IMR-90 (cell line): ENCODE data around the gene AAMDC. TPM values are rescaled to one million over a fixed set of nuclear protein-coding genes. Genes with fewer than 3 reads are reported as not detected.

Source experiments
- ATAC-seq: fragments of 200-7000 bp; cut with Tn5 transposase; 2 replicates; pipeline ENCODE4 v1.9.1; 2020; ENCODE audit warnings: low read depth, mild to moderate bottlenecking, moderate library complexity
- BruUV-seq: library from RNA; stranded (reverse); fragments of 400-500 nt; replicated peaks from 2 replicates; lab custom pipeline; 2021; lab: Mats Ljungman, UMichigan
- CTCF ChIA-PET: fragments of 300-600 bp; formaldehyde crosslinking; extraction: SDS; loops from one replicate; lab custom pipeline; 2021; ENCODE audit warnings: antibody characterized with exemption; lab: Yijun Ruan, JAX
- POLR2A ChIA-PET: fragments of 300-600 bp; sonication (Branson Sonifier 250); formaldehyde crosslinking; loops from one replicate; lab custom pipeline; 2022; ENCODE audit warnings: antibody characterized with exemption; ENCODE audit not compliant: unreplicated experiment; lab: Charles Lee
- DNase-seq: peaks from one replicate; pipeline ENCODE4 v3.0.0; 2013
- H2AFZ ChIP-seq: replicated peaks from 2 replicates; pipeline ENCODE3; 2013; ENCODE audit warnings: low read length, mild to moderate bottlenecking; ENCODE audit not compliant: poor library complexity
- H2AK5ac ChIP-seq: 2 replicates; pipeline ENCODE4 v1.6.1; 2013; ENCODE audit warnings: low read depth, low read length, inconsistent platforms
- H2AK9ac ChIP-seq: replicated peaks from 2 replicates; pipeline ENCODE3; 2013; ENCODE audit warnings: mild to moderate bottlenecking, low read depth, low read length, moderate library complexity; ENCODE audit not compliant: poor library complexity
- H2BK120ac ChIP-seq: 2 replicates; pipeline ENCODE4 v1.6.1; 2013; ENCODE audit warnings: low read depth, low read length, inconsistent platforms
- H2BK15ac ChIP-seq: 3 replicates; pipeline ENCODE4 v1.6.1; 2013; ENCODE audit warnings: low read depth, low read length, inconsistent platforms
- H2BK20ac ChIP-seq: 2 replicates; pipeline ENCODE4 v1.6.1; 2013; ENCODE audit warnings: low read depth, mild to moderate bottlenecking, inconsistent platforms, low read length, moderate library complexity
- H2BK5ac ChIP-seq: 2 replicates; pipeline ENCODE4 v1.6.1; 2013; ENCODE audit warnings: mild to moderate bottlenecking, low read depth, low read length, inconsistent platforms; ENCODE audit not compliant: poor library complexity, severe bottlenecking
- H3K14ac ChIP-seq: replicated peaks from 2 replicates; pipeline ENCODE4 v1.6.1; 2013; ENCODE audit warnings: low read depth, low read length, inconsistent platforms
- H3K18ac ChIP-seq: 2 replicates; pipeline ENCODE4 v1.6.1; 2013; ENCODE audit warnings: low read depth, low read length, control low read depth
- H3K23ac ChIP-seq: 2 replicates; pipeline ENCODE4 v1.6.1; 2013; ENCODE audit warnings: low read depth, low read length, inconsistent platforms
- H3K27ac ChIP-seq: 2 replicates; pipeline ENCODE4 v1.5.1; 2013; ENCODE audit warnings: mild to moderate bottlenecking, control low read depth, low read length; ENCODE audit not compliant: insufficient read depth
- H3K27me3 ChIP-seq: 2 replicates; pipeline ENCODE4 v1.6.1; 2013; ENCODE audit warnings: low read length; ENCODE audit not compliant: control insufficient read depth, insufficient read depth
- H3K36me3 ChIP-seq: 2 replicates; pipeline ENCODE4 v1.6.1; 2013; ENCODE audit warnings: low read length, mixed read lengths; ENCODE audit not compliant: control insufficient read depth, insufficient read depth
- H3K4ac ChIP-seq: 2 replicates; pipeline ENCODE4 v1.6.1; 2013; ENCODE audit warnings: low read depth, low read length, inconsistent platforms
- H3K4me1 ChIP-seq: 2 replicates; pipeline ENCODE4 v1.6.1; 2013; ENCODE audit warnings: low read length, mixed read lengths; ENCODE audit not compliant: control insufficient read depth, insufficient read depth
- H3K4me2 ChIP-seq: 2 replicates; pipeline ENCODE4 v1.6.1; 2013; ENCODE audit warnings: low read depth, mild to moderate bottlenecking, control low read depth, low read length, moderate library complexity
- H3K4me3 ChIP-seq: 2 replicates; pipeline ENCODE4 v1.5.1; 2013; ENCODE audit warnings: low read depth, mild to moderate bottlenecking, control low read depth, low read length, moderate library complexity; ENCODE audit not compliant: insufficient read depth
- H3K56ac ChIP-seq: 2 replicates; pipeline ENCODE4 v1.6.1; 2013; ENCODE audit warnings: low read length, inconsistent platforms; ENCODE audit not compliant: insufficient read depth; ENCODE audit errors: extremely low read depth
- H3K79me1 ChIP-seq, 2 experiments: 2 replicates each; pipeline ENCODE4 v1.6.1; 2013; ENCODE audit warnings: low read length in 2 of 2, inconsistent platforms in 1 of 2, low read depth in 1 of 2
- H3K9ac ChIP-seq: 2 replicates; pipeline ENCODE4 v1.6.1; 2013; ENCODE audit warnings: low read depth, low read length, control low read depth
- H3K9me1 ChIP-seq: 2 replicates; pipeline ENCODE4 v1.6.1; 2013; ENCODE audit warnings: low read length, inconsistent platforms; ENCODE audit not compliant: insufficient read depth
- H3K9me3 ChIP-seq: 2 replicates; pipeline ENCODE4 v1.6.1; 2013; ENCODE audit warnings: low read length; ENCODE audit not compliant: control insufficient read depth, insufficient read depth
- H4K20me1 ChIP-seq: 2 replicates; pipeline ENCODE4 v1.6.1; 2013; ENCODE audit warnings: low read length, inconsistent platforms; ENCODE audit not compliant: insufficient read depth
- H4K5ac ChIP-seq: 2 replicates; pipeline ENCODE4 v1.6.1; 2013; ENCODE audit warnings: mild to moderate bottlenecking, low read depth, low read length, control low read depth
- H4K8ac ChIP-seq, 2 experiments: 2 replicates each; pipeline ENCODE4 v1.6.1; 2013; ENCODE audit warnings: low read depth in 2 of 2, low read length in 2 of 2, control low read depth in 1 of 2, inconsistent platforms in 1 of 2
- H4K91ac ChIP-seq: 2 replicates; pipeline ENCODE4 v1.6.1; 2013; ENCODE audit warnings: low read depth, low read length, inconsistent platforms; ENCODE audit not compliant: insufficient read depth
- BHLHE40 ChIP-seq: fragments of 150-350 bp; IDR thresholded peaks from 2 replicates; pipeline ENCODE4 v1.6.1; 2016; ENCODE audit warnings: mild to moderate bottlenecking, low read depth, low read length
- CEBPB ChIP-seq: IDR thresholded peaks from 2 replicates; pipeline ENCODE4 v1.6.1; 2012; ENCODE audit warnings: low read depth, low read length, improper control_type of control experiment
- CHD1 ChIP-seq: IDR thresholded peaks from 2 replicates; pipeline ENCODE4 v1.6.1; 2012; ENCODE audit warnings: low read depth, low read length, improper control_type of control experiment
- CTCF ChIP-seq: conservative IDR thresholded peaks from 2 replicates; pipeline ENCODE4 v1.5.1; 2012; ENCODE audit warnings: mild to moderate bottlenecking, low read depth, low read length, improper control_type of control experiment
- FOS ChIP-seq: fragments of 150-350 bp; IDR thresholded peaks from 2 replicates; pipeline ENCODE4 v1.6.1; 2016; ENCODE audit warnings: low read depth, low read length
- MAFK ChIP-seq: IDR thresholded peaks from 2 replicates; pipeline ENCODE4 v1.6.1; 2012; ENCODE audit warnings: low read depth, low read length, improper control_type of control experiment
- MAZ ChIP-seq: IDR thresholded peaks from 2 replicates; pipeline ENCODE4 v1.6.1; 2012; ENCODE audit warnings: low read depth, mild to moderate bottlenecking, low read length, improper control_type of control experiment, moderate library complexity, borderline replicate concordance
- MXI1 ChIP-seq: IDR thresholded peaks from 2 replicates; pipeline ENCODE4 v1.6.1; 2012; ENCODE audit warnings: low read depth, mild to moderate bottlenecking, low read length, moderate library complexity, borderline replicate concordance
- NFE2L2 ChIP-seq: fragments of 150-350 bp; IDR thresholded peaks from 2 replicates; pipeline ENCODE4 v1.6.1; 2016; ENCODE audit warnings: low read depth, mild to moderate bottlenecking, low read length
- POLR2A ChIP-seq: IDR thresholded peaks from 2 replicates; pipeline ENCODE4 v1.6.1; 2012; ENCODE audit warnings: mild to moderate bottlenecking, low read depth, low read length
- RAD21 ChIP-seq: IDR thresholded peaks from 2 replicates; pipeline ENCODE4 v1.6.1; 2012; ENCODE audit warnings: low read length, improper control_type of control experiment
- RCOR1 ChIP-seq: IDR thresholded peaks from 2 replicates; pipeline ENCODE4 v1.6.1; 2012; ENCODE audit warnings: mild to moderate bottlenecking, low read length, improper control_type of control experiment; ENCODE audit not compliant: insufficient replicate concordance
- RFX5 ChIP-seq: IDR thresholded peaks from 2 replicates; pipeline ENCODE4 v1.8.0; 2012; ENCODE audit warnings: low read depth, mild to moderate bottlenecking, low read length, moderate library complexity
- SMC3 ChIP-seq: fragments of 150-350 bp; IDR thresholded peaks from 2 replicates; pipeline ENCODE4 v1.6.1; 2016; ENCODE audit warnings: low read depth, mild to moderate bottlenecking, antibody characterized with exemption, low read length, moderate library complexity
- WGBS, 2 experiments: methylation state at CpG; one replicate each; pipeline versions ENCODE4 v1.1.5 to v1.1.7; 2013; ENCODE audit warnings: missing lambda C conversion rate in 2 of 2; ENCODE audit not compliant: insufficient read length in 1 of 2; ENCODE audit errors: extremely low coverage in 2 of 2; 5-methylcytosine and 5-hydroxymethylcytosine counted together
- dilution Hi-C: fragments of 300-500 bp; cut with HindIII; formaldehyde crosslinking; loops from one replicate; pipeline ENCODE4 v1.14.3; 2018; ENCODE audit warnings: low sequenced_read_pairs; ENCODE audit not compliant: unreplicated experiment
- in situ Hi-C: fragments of 300-500 bp; cut with MboI; formaldehyde crosslinking; loops from 3 replicates; pipeline ENCODE4 v1.14.3; 2019; ENCODE audit warnings: low sequenced_read_pairs, inconsistent platforms, mixed read lengths
- intact Hi-C: fragments of 100-400 bp; cut with micrococcal nuclease; formaldehyde crosslinking; loops from 2 replicates; pipeline ENCODE4 v1.10.0; 2022
- polyA plus RNA-seq, 3 experiments: library from polyadenylated mRNA; depleted of rRNA; stranded (reverse); fragments of >200 nt; gene quantifications; 2 replicates each; pipeline ENCODE4 v1.2.3, GENCODE V29; 2012; ENCODE audit warnings: low replicate concordance in 1 of 3
- total RNA-seq: library from RNA; depleted of rRNA; stranded (reverse); fragments of >200 nt; gene quantifications from 2 replicates; pipeline ENCODE4 v1.2.3, GENCODE V29; 2012
- TF ChIP-seq, protein P1 (sequence below): fragments of 150-350 bp; IDR thresholded peaks from 2 replicates; pipeline ENCODE4 v1.6.1; 2017; ENCODE audit warnings: mild to moderate bottlenecking, antibody characterized with exemption, low read length, low read depth
- TF ChIP-seq, protein P2 (sequence below): fragments of 150-350 bp; IDR thresholded peaks from 2 replicates; pipeline ENCODE4 v1.6.1; 2016; ENCODE audit warnings: low read depth, mild to moderate bottlenecking, low read length, moderate library complexity, borderline replicate concordance

AAMDC gene
- total and polyA plus RNA-seq, 2 of the 4 experiments (the other 2 are of a cell fraction), result 15.8 to 47.6 TPM

- Histone ChIP-seq H3K23ac (no peak overlapping the region), H2BK120ac (no peak overlapping the region), H3K27me3 (no peaks in the 10 kb centered on the region), H3K4me1 (no peaks in the 10 kb centered on the region), H3K9me3 (no peaks in the 10 kb centered on the region; the same call in 1 of the 2 replicates), H2BK5ac (no peak overlapping the region), H4K8ac (no peak overlapping the region), H3K27ac (no peak overlapping the region), H3K36me3 (peaks cover 2% of the 10 kb centered on the region; the same call in 1 of the 2 replicates), H3K9me1 (no peaks in the 10 kb centered on the region), H2AK9ac (no peak overlapping the region), H3K9ac (no peak overlapping the region), H4K20me1 (no peaks in the 10 kb centered on the region), H2BK15ac (no peak overlapping the region), H3K18ac (no peak overlapping the region), H3K4me2 (no peak overlapping the region), H3K79me1 (peaks cover 4 to 6% of the 10 kb centered on the region in 2 experiments; a peak in 3 of 4 replicates), H3K56ac (no peak overlapping the region), H2BK20ac (no peak overlapping the region), H3K14ac (no peak overlapping the region), H4K91ac (no peak overlapping the region), H3K4ac (no peak overlapping the region), H2AK5ac (no peak overlapping the region), H2AFZ (no peak overlapping the region), H3K4me3 (no peak overlapping the region), H4K5ac (no peak overlapping the region)
- POLR2A ChIA-PET, result no interaction called here
- dilution Hi-C loops, result no loop called here
- WGBS, 2 experiments, result 100% methylated on average over 1 of the region's 4 CpGs; no CpG with 5 or more reads in 1 of the 2 experiments
- intact Hi-C loops, result no loop called here
- no peak for ATAC-seq
- no TSS peak for BruUV-seq
- in situ Hi-C loops, result no loop called here
- CTCF ChIA-PET, result interaction anchor here (0.8 kb wide), 1 partner anchor 43 kb away, joined by 3 read pairs; no protein-coding TSS in a partner anchor
- no peak for TF ChIP-seq BHLHE40
- no peak for TF ChIP-seq CHD1
- no peak for TF ChIP-seq POLR2A
- TF ChIP-seq MAZ, result no peak
- TF ChIP-seq, protein P1, sequence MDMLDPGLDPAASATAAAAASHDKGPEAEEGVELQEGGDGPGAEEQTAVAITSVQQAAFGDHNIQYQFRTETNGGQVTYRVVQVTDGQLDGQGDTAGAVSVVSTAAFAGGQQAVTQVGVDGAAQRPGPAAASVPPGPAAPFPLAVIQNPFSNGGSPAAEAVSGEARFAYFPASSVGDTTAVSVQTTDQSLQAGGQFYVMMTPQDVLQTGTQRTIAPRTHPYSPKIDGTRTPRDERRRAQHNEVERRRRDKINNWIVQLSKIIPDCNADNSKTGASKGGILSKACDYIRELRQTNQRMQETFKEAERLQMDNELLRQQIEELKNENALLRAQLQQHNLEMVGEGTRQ, result no peak
- no peak for TF ChIP-seq MXI1
- TF ChIP-seq, protein P2, sequence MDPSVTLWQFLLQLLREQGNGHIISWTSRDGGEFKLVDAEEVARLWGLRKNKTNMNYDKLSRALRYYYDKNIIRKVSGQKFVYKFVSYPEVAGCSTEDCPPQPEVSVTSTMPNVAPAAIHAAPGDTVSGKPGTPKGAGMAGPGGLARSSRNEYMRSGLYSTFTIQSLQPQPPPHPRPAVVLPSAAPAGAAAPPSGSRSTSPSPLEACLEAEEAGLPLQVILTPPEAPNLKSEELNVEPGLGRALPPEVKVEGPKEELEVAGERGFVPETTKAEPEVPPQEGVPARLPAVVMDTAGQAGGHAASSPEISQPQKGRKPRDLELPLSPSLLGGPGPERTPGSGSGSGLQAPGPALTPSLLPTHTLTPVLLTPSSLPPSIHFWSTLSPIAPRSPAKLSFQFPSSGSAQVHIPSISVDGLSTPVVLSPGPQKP, result no peak
- TF ChIP-seq SMC3, result no peak
- TF ChIP-seq CEBPB, result no peak
- no peak for TF ChIP-seq NFE2L2
- TF ChIP-seq RCOR1, result no peak
- no peak for TF ChIP-seq CTCF
- no peak for TF ChIP-seq RFX5
- no peak for TF ChIP-seq MAFK
- TF ChIP-seq FOS, result no peak
- no peak for TF ChIP-seq RAD21
- no peak for DNase-seq
Observed at GRCh38 chr11:77833302-77833701, 12.4 kb downstream of the AAMDC start.
